ENCODE results near the gene TRUB1.

DNA sequence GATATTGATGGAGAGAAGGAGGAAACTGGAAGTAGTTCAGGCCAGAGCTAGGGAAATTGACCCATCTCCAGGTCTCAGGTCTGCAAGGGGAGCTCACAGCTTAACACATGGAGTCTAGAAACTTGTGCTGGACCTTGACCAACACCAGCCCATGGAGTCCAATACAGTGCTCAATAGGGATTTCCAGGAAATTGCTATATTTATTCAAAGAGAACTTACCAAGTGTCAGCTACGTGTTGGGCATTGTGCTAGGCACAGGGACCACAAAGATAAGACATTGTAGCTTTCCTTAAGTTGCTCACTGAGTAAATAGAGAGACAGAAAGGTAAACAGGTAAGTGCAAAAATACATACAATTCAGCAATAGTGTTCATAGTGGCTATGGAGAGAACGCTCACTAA lies 82.5 kb downstream of the TRUB1 start:
- TF ChIP-seq GATA2 (IDR thresholded peaks at IDR 0.05; ENCODE audit: low read depth, low read length) (no peak), GATA3 (IDR thresholded peaks at IDR 0.05; ENCODE audit: low read depth, low read length) (no peak)

All from SH-SY5Y (cell line).